HG03457 (cell line): ENCODE results near the gene GARIN6.
"Not testable (repeated sequence)": the region's sequence is repeated elsewhere in the genome, so short reads cannot be mapped to it uniquely, and the experiment has no call there.

ENCODE experiments used
- ATAC-seq: cut with Tn5 transposase; IDR thresholded peaks from one replicate; pipeline ENCODE4 v1.9.1; 2021; ENCODE audit warnings: moderate number of reproducible peaks; ENCODE audit not compliant: unreplicated experiment

GARIN6 gene

GRCh38 chr12:99647453-99647852, at the start of gene GARIN6:
GARIN6 (plus strand) TSS chr12:99647753; CDS start chr12:99648175, 422 bp downstream.
- no peak for ATAC-seq

GRCh38 chr12:99598785-99599184, 48.8 kb upstream of the GARIN6 start:
- ATAC-seq, result no peak

DNA sequence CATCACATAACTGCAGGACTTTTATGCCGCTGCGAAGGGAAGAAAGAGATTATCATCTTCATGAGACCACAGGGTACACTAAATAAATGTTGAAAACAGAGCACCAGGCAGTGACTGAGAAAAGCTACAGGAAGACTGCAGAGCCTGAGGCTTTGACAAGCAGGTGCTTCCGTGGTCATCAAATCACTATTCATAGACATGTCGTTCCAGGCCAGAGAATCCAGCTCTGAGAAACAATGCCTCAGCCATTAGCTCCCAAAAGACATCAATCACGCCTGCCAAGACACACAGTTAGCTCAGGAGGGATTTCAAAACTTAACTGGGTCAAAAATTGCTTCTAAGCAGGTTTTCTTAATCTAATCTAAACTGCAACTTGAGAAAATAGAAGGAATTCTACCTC, 47.2 kb upstream of the GARIN6 start:
- peak; percentile 86 for ATAC-seq

DNA sequence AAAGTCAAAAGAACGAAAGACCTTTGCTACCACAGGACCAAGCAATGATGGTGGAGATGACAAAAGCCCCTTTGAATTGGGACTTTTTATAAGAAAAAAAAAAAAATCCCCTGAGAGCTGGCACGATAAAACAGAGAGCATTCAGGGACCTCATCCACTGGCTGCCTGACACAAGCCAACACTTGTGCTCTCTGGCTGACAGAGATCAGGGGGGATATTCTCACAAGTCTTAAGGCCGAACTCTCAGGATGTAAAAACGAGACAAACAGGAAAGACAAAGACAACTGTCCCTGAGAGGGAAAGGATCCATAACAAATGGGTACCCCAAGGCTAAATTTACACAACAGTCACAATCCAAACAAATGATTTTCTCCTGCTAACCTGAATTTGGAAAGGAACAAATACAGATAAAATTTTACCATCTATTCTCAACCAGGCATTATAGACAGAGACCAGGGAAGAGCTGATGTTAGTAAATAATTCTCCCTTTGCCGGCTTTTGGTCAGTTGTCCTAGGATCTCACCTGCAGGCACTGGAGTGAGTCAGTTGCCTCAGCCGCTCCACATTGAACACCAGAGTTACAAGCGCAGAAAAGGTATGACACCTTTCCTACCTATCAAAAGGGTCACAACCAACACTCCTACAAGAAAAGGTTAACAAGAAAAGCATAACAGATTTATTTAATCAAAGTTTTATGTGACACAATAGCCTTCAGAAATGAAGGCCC, 37.9 kb upstream of the GARIN6 start:
- no peak for ATAC-seq

DNA sequence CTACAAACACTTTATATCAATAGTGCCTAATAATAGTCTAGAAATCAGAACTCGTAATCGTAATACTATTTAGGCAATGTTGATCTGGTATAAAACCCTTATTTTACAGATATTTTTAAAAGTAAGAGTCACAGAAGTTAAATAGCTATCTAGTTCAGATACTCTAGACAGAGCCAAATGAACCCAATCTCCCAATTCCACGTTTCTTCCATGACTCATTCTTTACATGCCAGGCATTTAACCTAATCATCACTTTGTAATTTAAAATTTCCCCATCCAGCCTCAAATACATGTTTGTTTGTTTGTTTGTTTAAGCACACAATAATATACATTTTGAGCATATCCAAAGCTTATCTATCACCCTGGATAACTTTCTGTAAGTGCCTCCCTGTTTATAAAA, 36.4 kb upstream of the GARIN6 start:
- no peak for ATAC-seq

- no peak for ATAC-seq
Observed at GRCh38 chr12:99611599-99611998, 36.0 kb upstream of the GARIN6 start.

DNA sequence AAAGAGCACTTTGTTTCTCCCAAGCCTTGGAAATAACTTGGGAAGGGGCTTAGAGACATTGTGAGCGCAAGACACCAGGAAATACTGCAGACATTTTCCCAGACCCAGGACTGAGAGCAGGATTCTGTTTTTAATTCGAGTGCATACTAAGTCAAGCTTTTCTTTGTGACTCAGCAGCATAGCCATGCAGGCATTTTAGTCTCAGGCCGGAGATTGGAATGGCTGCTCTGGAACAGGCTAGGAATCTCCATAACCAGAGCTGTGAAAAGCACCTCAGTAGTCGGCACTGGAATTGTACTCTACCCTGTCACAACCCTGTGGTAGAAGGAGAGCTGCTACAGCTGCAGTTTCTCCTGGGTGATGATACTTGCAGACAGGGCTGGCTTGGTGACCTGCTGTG, 28.9 kb upstream of the GARIN6 start:
- ATAC-seq, result no peak

DNA sequence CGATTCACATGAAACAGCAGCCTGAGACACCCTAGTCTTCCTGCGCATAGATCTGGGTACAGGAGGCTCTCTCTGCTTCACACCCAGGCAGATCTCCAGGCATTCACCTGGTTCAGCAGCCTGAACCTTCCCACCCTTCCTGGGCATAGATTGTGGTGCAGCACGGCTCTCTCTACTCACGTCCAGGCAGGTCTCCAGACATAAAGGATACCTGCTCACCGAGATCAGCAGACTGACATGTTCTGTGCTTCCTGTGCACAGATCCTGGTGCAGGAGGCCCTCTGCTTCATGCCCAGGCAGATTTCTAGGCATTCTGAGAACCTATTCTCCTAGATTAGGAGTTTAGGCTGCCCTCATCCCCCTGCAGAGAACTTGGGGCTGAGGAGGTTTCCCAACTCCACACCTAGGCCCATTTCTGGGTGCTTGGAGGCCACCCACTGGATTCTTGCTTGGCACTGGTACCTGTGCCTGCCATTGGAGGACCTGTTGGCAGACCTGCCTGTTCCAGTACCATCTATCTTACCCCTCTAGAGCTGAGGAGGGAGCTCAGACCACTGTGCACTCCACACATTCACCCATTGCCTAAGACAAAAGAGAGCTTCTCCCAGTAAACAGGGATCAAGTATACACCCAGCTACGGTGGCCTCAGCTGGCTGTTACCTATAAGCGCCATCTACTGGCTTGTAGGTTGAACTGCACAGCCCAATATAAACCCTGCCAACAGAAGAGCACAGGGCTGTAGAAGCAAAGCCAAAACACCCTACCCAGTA, 28.0 kb upstream of the GARIN6 start:
- peak; percentile 87 for ATAC-seq

DNA sequence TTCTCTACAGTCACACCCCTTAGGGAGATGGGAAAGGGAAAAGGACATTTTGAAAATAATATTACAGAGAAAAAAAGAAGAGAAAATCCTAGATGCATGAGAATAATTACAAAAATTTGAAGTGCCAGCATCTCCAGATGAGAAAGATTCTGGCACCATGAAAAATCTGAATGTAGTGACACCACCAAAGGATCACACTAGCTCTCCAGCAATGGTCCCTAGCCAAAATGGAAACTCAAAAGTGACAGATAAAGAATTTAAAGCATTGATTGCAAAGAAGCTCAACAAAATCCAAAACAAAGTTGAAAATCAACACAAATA, 27.4 kb upstream of the GARIN6 start:
- ATAC-seq, result no peak

DNA sequence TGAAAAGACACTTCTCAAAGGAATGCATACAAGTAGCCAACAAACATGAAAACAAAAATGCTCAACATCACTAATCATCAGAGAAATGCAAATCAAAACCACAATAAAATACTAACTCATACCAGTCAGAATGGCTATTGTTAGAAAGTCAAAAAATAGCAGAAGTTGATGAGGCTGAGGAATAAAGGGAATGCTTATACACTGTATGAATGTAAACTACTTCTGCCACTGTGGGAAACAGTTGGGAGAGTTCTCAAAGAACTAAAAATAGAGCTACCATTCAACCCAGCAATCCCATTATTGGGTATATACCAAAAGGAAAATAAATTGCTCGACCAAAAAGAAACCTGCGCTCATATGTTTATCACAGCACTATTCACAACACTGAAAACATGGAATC, 23.0 kb upstream of the GARIN6 start:
- ATAC-seq, result not testable (repeated sequence)

- ATAC-seq, result no peak
Observed at GRCh38 chr12:99627459-99627858, 20.1 kb upstream of the GARIN6 start.

DNA sequence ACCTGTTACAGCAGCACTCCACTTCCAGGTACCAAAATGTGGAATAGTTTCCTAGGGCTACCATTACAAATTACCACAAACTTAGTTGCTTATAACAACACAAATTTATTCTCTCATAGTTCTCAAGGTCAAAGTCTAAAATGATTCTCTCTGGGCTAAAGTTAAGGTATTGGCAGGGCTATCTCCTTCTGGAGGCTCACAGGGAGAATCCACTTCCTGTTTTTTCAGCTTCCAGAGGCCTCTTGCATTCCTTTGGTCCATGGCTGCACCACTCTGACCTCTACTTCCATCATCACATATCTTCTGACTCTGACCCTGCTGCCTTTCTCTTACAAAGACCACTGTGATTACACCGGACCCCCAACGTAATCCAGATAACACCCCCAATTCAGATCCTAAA, 2.9 kb upstream of the GARIN6 start:
- ATAC-seq, result no peak

DNA sequence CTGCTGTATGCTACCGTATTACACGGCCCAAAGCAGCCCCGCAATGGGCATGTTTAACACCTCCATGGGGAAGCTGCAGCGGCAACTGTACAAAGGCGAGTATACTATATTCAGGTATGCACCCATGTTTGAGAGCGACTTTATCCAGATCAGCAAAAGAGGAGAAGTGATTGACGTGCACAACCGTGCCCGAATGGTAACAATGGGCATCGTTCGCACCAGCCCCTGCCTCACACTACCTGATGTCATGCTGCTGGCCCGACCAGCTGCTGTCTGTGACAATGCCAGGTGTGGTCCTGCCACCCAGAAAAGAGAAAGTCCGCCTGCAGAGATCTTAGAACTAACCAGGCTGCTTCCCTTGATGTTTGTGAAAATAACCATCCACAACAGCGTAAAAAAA, 630 bp downstream of the GARIN6 start:
- no peak for ATAC-seq

DNA sequence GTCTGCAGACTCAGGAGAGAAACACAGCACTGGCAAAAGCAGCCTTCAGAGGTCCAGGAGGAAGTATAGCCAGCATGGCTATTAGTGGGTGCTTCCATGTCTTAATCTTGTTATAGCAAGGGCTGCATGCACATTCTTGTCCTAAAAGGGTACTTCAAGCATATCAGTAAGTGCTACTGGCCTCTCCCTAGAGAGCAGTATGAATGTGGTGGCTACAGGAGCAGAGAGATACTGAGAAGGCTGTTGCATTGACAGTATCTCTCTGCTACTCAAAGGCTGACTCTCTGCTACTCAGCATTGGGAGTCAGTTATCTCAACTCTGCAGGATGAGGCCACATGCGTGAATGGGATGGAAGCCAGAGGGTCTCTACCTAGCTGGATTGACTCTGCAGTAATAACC, 2.0 kb downstream of the GARIN6 start:
- ATAC-seq, result no peak

- no peak for ATAC-seq
Observed at GRCh38 chr12:99658671-99659349, 11.3 kb downstream of the GARIN6 start.

- ATAC-seq, result no peak
Observed at GRCh38 chr12:99670635-99671034, 23.1 kb downstream of the GARIN6 start.

DNA sequence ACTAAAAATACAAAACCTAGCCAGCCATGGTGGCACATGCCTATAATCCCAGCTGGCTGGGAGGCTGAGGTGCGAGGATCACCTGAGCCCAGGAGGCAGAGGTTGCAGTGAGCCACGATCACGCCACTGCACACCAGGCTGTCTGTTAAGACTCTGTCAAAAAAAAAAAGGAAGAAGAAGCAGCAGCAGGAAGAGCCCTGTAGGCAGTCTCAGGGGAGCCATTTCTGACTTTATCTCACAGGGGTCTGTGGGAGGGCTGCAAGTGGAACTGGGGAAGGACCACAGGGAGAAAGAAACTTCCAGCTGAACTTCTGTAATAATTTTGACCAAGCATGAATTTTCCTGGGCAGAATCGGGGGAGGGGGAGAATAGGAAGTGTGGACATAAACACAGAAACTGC, 32.7 kb downstream of the GARIN6 start:
- no peak for ATAC-seq

GRCh38 chr12:99686142-99686541, 38.6 kb downstream of the GARIN6 start:
- no peak for ATAC-seq

GRCh38 chr12:99695050-99695449, 47.5 kb downstream of the GARIN6 start:
- no peak for ATAC-seq
